Skeletal muscle tissue (tissue), 4 donors: ENCODE data around the gene CCDC63. TPM values are rescaled to one million over a fixed set of nuclear protein-coding genes. Genes with fewer than 3 reads are reported as not detected.
A peak's percentile ranks its signal among the peaks of the same experiment; 100 is the strongest.

Experiments
- H3K27ac ChIP-seq: one replicate; pipeline ENCODE4 v1.7.0; 2013; ENCODE audit warnings: mild to moderate bottlenecking, low read depth, low read length, inconsistent platforms
- H3K27me3 ChIP-seq, 3 donors: one replicate each; pipeline ENCODE4 v1.7.0; 2013; ENCODE audit warnings: low read length in 3 of 3; ENCODE audit not compliant: control insufficient read depth in 3 of 3, insufficient read depth in 3 of 3
- H3K36me3 ChIP-seq, 3 donors: one replicate each; pipeline ENCODE4 v1.7.0; 2013; ENCODE audit warnings: low read length in 3 of 3; ENCODE audit not compliant: control insufficient read depth in 3 of 3, insufficient read depth in 3 of 3
- H3K4me1 ChIP-seq, 3 donors: one replicate each; pipeline ENCODE4 v1.7.0; 2013; ENCODE audit warnings: low read length in 3 of 3, mild to moderate bottlenecking in 3 of 3; ENCODE audit not compliant: control insufficient read depth in 3 of 3, insufficient read depth in 3 of 3
- H3K4me3 ChIP-seq, 3 donors: one replicate each; pipeline ENCODE4 v1.7.0; 2013; ENCODE audit warnings: low read length in 3 of 3
- H3K9ac ChIP-seq, 3 donors: one replicate each; pipeline ENCODE4 v1.7.0; 2013; ENCODE audit warnings: low read length in 3 of 3, mild to moderate bottlenecking in 3 of 3, moderate library complexity in 2 of 3, low read depth in 1 of 3
- H3K9me3 ChIP-seq, 3 donors: one replicate each; pipeline ENCODE4 v1.7.0; 2013; ENCODE audit warnings: low read length in 3 of 3; ENCODE audit not compliant: control insufficient read depth in 3 of 3
- total RNA-seq: library from RNA; depleted of rRNA; stranded (reverse); fragments of >200 nt; gene quantifications from one replicate; pipeline ENCODE4 v1.2.3, GENCODE V29; 2014
- donor health status: Osteomylitis.

CCDC63 gene
- total RNA-seq, 1 donor from 2014 or later = not detected

DNA sequence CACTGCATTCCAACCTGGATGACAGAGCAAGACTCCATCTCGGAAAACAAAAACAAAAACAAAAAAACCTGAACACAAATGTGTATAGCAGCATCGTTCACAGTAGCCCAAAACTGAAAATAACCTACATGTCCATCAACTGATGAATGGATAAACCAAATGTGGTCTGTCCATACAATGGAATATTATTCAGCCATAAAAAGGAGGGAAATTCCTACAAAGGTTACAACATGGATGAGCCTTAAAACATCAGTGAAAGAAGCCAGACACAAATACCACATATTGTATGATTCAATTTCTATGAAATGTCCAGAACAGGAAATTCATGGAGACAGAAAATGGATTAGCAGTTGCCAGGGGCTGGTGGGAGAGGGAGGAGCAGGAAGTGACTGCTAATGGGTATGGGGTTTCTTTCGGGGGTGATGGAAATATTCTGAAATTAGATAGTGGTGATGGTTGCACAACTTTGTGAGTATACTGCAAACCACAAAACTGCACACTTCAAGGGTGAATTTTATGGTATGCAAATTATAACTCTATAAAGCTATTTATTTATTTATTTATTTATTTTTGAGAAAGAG is 69.6 kb downstream of the CCDC63 start:
- H3K4me3 ChIP-seq = no peak overlapping the region
- no peak overlapping the region for H3K9ac ChIP-seq
- H3K27ac ChIP-seq = peak overlapping the region; percentile 47
- peaks cover 0 to 2% (median 1%) of the 10 kb centered on the region in 3 donors for H3K27me3 ChIP-seq
- H3K9me3 ChIP-seq = no peaks in the 10 kb centered on the region
- peaks cover 0 to 10% (median 7%) of the 10 kb centered on the region in 3 donors for H3K4me1 ChIP-seq
- H3K36me3 ChIP-seq = peaks cover 7 to 44% (median 29%) of the 10 kb centered on the region in 3 donors

DNA sequence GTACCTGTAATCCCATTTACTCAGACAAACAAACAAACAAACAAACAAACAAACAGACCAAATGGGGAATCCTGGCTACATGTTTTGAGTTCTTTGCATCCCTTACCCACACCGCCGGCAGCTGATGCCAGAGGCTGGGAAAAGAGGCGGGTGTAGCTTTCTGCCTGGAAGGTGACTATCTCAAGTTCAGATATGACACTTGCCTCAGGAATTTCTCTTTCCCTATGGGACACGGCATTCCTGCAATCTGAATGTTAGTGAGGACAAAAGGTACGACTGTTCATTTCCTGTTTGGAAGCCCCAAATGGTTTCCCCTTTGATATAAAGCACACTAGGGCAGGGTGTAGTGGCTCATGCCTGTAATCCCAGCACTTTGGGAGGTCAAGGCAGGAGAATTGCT is 70.7 kb downstream of the CCDC63 start:
- H3K36me3 ChIP-seq = peaks cover 7 to 42% (median 29%) of the 10 kb centered on the region in 3 donors
- H3K9me3 ChIP-seq = no peaks in the 10 kb centered on the region
- H3K9ac ChIP-seq = peak overlapping the region in 2 of 3 donors; percentile 35 to 93
- H3K4me1 ChIP-seq = peaks cover 0 to 15% (median 10%) of the 10 kb centered on the region in 3 donors
- peak overlapping the region; percentile 93 for H3K27ac ChIP-seq
- peak overlapping the region; percentile 49 to 88 (median 51) for H3K4me3 ChIP-seq
- peaks cover 0 to 4% (median 2%) of the 10 kb centered on the region in 3 donors for H3K27me3 ChIP-seq

DNA sequence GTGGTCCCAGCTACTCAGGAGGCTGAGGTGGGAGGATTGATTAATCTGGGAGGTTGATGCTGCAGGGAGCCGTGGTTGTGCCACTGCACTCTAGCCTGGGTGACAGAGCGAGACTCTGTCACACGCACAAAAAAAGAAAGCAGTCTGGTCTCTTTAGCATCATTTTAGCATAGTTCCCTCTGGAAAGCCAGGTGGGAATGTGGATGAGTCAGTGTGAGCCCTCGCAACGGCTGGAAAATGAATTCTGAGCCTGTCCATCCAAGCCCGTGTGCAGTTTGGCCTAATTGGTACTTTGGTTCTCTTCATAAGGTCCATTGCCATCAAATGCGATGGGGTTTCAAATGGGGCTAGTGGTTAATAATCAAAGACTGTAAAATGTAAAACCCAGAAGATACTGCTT is 71.2 kb downstream of the CCDC63 start:
- H3K36me3 ChIP-seq = peaks cover 7 to 39% (median 25%) of the 10 kb centered on the region in 3 donors
- peak overlapping the region; percentile 93 for H3K27ac ChIP-seq
- H3K9me3 ChIP-seq = no peaks in the 10 kb centered on the region
- H3K4me1 ChIP-seq = peaks cover 0 to 20% (median 10%) of the 10 kb centered on the region in 3 donors
- H3K27me3 ChIP-seq = peaks cover 0 to 8% (median 2%) of the 10 kb centered on the region in 3 donors
- peak overlapping the region; percentile 35 to 93 (median 57) for H3K9ac ChIP-seq
- H3K4me3 ChIP-seq = peak overlapping the region; percentile 49 to 88 (median 51)

DNA sequence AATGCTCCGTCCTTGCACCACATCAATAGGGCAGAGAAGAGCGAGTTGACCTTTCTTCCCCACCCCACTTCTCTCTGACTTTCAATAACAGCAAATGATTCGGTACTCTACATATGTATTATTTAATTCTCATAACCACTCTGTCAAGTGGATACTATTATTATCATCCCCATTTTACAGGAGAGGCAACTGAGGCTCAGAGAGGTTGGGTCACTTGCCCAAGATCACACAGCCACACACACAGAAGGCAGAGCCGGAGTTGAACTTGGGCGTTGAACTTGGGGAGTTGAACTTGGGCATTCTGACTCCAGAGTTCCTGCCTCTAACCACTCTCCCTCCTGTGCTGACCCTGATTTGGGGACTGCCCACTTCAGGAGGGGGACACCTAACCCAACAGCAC is 72.9 kb downstream of the CCDC63 start:
- Histone ChIP-seq H3K9ac (peak overlapping the region; percentile 80 to 93 (median 82)), H3K36me3 (peaks cover 3 to 26% (median 16%) of the 10 kb centered on the region in 3 donors), H3K27ac (peak overlapping the region; percentile 93), H3K4me3 (peak overlapping the region; percentile 63 to 88 (median 79)), H3K4me1 (peaks cover 0 to 23% (median 10%) of the 10 kb centered on the region in 3 donors), H3K27me3 (peaks cover 0 to 8% (median 2%) of the 10 kb centered on the region in 3 donors), H3K9me3 (no peaks in the 10 kb centered on the region)

DNA sequence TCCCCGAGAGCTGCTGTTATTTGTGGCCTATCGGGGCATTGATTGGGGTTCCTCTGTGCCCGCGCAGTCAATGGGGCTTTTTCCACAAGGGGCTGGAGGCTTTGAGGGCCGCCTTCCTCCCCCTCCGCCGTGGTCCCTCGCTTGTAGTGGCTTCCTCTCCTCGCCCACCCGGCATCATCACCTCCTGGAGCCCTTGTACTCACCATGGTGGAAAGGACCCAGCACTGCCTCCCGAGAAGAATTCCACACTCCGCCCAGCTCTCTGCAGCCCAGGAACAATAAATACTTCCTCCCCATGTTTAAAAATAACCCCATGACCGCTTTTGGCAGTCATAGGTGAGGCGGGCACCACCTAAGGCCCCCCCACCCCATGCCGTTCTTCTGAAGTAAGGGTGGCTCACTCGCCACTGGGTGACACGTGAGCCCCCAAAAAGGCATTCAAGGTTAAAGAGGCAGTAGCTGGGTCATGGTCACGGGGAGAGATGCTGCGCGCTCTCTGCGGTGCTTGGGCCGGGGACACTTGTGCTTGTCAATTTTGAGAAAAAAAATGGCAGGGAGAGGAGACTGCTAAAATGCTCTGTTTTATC is 73.6 kb downstream of the CCDC63 start, which contains the start of gene MYL2:
MYL2 (minus strand) TSS at position 256 of the 587 bp plus-strand sequence; CDS start at position 206, 50 bp downstream.
- peak within 1 kb of the TSS; percentile 93 for H3K27ac ChIP-seq

DNA sequence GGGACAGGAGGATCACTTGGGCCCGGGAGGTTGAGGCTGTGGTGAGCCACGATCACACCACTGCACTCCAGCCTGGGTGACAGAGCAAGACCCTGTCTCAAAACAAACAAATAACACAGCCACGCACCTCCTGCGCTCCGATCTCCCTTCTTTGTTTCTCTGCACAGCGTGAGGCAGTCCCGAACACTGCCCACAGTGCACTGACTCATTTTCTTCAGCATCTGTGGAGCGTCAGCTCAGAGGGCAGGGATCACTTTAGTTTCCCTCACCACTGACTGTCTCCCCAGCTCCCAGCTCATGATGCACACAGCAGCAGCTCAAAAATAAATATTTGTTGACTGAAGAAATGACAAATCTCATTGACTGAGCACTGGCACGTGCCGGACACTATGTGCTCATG is 74.5 kb downstream of the CCDC63 start:
- H3K4me1 ChIP-seq = peaks cover under 1 to 28% (median 15%) of the 10 kb centered on the region in 3 donors
- peak overlapping the region in 1 of 3 donors; percentile 52 for H3K4me3 ChIP-seq
- peaks cover 3 to 23% (median 9%) of the 10 kb centered on the region in 3 donors for H3K36me3 ChIP-seq
- peak overlapping the region; percentile 17 to 76 (median 43) for H3K9ac ChIP-seq
- peak overlapping the region; percentile 91 for H3K27ac ChIP-seq
- H3K9me3 ChIP-seq = no peaks in the 10 kb centered on the region
- H3K27me3 ChIP-seq = peaks cover 0 to 8% (median 2%) of the 10 kb centered on the region in 3 donors

More for the DNA sequence above, 73.6 kb downstream of the CCDC63 start, which contains the start of gene MYL2:
- H3K4me1 ChIP-seq = peaks cover 0 to 23% (median 10%) of the 10 kb centered on the region in 3 donors
- H3K9ac ChIP-seq = peak within 1 kb of the TSS; percentile 80 to 93 (median 82)
- no peaks in the 10 kb centered on the region for H3K9me3 ChIP-seq
- H3K36me3 ChIP-seq = peaks cover 3 to 23% (median 11%) of the 10 kb centered on the region in 3 donors
- peaks cover 0 to 8% (median 2%) of the 10 kb centered on the region in 3 donors for H3K27me3 ChIP-seq
- H3K4me3 ChIP-seq = peak within 1 kb of the TSS; percentile 63 to 88 (median 79)

DNA sequence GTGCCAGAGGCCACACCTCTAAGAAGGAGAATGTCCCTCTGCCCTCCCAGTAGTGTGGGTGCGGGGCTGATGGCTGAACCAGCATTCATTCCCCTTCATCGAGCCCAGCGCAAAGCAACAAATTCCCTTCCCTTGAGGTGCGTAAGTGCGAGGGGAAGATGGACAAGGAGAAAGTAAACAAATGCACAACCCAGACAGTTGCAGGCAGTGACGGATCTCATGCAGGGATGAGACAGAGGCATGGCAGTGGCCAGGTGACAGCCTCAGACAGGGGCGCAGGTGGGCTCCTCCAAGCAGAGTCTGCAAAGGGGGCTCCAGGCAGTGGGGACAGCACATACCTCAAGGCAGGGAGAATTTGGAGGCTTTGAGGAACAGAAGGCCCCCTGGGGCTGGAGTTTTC is 75.9 kb downstream of the CCDC63 start:
- peak overlapping the region in 1 of 3 donors; percentile 66 for H3K9ac ChIP-seq
- H3K9me3 ChIP-seq = no peaks in the 10 kb centered on the region
- peaks cover 3 to 38% (median 20%) of the 10 kb centered on the region in 3 donors for H3K4me1 ChIP-seq
- H3K27ac ChIP-seq = no peak overlapping the region
- peaks cover 0 to 8% (median 2%) of the 10 kb centered on the region in 3 donors for H3K27me3 ChIP-seq
- H3K36me3 ChIP-seq = peaks cover 3 to 23% (median 9%) of the 10 kb centered on the region in 3 donors
- no peak overlapping the region for H3K4me3 ChIP-seq

DNA sequence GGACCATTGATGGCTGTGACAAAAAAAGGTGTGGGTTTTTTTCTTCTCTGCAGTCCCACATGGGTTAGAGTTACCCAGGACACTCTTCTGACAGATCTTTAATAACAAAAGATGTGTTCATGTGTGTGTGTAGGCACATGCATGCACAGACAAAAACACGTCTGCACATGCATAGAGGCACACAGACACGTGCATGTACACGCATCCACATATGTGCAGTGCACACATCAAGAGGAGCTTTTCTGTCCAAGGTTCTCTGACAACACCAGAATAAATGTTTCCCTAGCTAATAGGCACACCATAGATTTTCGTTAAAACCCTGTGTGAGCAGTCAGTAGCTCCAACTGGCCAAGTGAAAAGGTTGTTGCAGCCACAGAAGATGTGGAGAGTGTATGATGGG is 76.4 kb downstream of the CCDC63 start:
- H3K9me3 ChIP-seq = no peaks in the 10 kb centered on the region
- H3K27me3 ChIP-seq = peaks cover 0 to 8% (median 2%) of the 10 kb centered on the region in 3 donors
- H3K36me3 ChIP-seq = peaks cover 3 to 19% (median 9%) of the 10 kb centered on the region in 3 donors
- H3K4me3 ChIP-seq = no peak overlapping the region
- peaks cover 3 to 36% (median 21%) of the 10 kb centered on the region in 3 donors for H3K4me1 ChIP-seq
- no peak overlapping the region for H3K9ac ChIP-seq
- no peak overlapping the region for H3K27ac ChIP-seq

DNA sequence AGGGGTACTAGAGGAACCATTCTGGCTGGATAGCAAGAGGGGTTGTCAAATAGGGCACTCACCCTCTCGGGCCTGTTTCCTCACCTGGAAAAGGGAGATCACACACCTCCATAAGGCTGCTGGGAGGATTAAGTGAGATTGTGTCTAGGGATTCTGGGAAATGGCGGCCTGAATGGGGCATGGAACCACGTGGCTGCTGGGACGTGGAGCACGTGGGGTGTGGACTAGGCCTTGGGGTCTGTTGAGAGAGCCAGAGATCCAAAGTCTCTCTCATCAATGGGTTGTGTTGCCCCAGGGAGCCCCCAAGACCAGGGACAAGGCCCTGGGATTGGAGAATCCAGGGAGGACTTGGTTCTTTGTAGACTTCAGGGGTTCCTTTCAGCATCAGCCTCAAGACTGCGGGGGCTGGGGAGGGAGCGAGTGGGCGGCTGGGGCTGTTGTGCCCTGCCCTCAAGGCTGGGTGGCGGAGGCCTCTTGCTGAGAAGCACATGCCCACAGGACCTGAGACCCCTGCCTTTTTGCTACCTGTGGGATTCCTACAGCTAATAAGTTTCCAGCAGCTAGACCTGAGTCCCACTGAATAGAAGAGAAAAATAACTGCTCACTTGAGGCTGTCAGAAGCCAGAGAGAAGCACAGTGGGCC is 77.0 kb downstream of the CCDC63 start:
- peaks cover 3 to 15% (median 9%) of the 10 kb centered on the region in 3 donors for H3K36me3 ChIP-seq
- peaks cover 0 to 8% (median 2%) of the 10 kb centered on the region in 3 donors for H3K27me3 ChIP-seq
- no peak overlapping the region for H3K9ac ChIP-seq
- no peak overlapping the region for H3K27ac ChIP-seq
- no peak overlapping the region for H3K4me3 ChIP-seq
- H3K9me3 ChIP-seq = no peaks in the 10 kb centered on the region
- H3K4me1 ChIP-seq = peaks cover 3 to 37% (median 22%) of the 10 kb centered on the region in 3 donors
